Epithelial cell of proximal tubule (primary cell): ENCODE data around the gene LHFPL6. TPM values are rescaled to one million over a fixed set of nuclear protein-coding genes. Genes with fewer than 3 reads are reported as not detected.

Experiments used
- DNase-seq: peaks from one replicate; pipeline ENCODE4 v3.0.0-alpha.2; 2011; ENCODE audit warnings: low read depth
- H3K4me3 ChIP-seq: 2 replicates; pipeline ENCODE4 v1.5.1; 2011; ENCODE audit warnings: low read depth, mild to moderate bottlenecking, low read length
- CTCF ChIP-seq: conservative IDR thresholded peaks from 2 replicates; pipeline ENCODE4 v1.5.1; 2012; ENCODE audit warnings: low read depth, mild to moderate bottlenecking, low read length
- total RNA-seq: library from RNA; depleted of rRNA; stranded (reverse); fragments of >200 nt; gene quantifications from 2 replicates; pipeline ENCODE4 v1.2.3, GENCODE V29; 2015

Gene LHFPL6
- total RNA-seq, 1 donor from 2014 or later: 5.2 TPM

- no peak overlapping the region for H3K4me3 ChIP-seq
- DNase-seq: no peak
- TF ChIP-seq CTCF: peak; percentile 15
Measured at GRCh38 chr13:39364947-39365468, 238.0 kb downstream of the LHFPL6 start.

- H3K4me3 ChIP-seq: no peak overlapping the region
- no peak for TF ChIP-seq CTCF
- no peak for DNase-seq
Measured at GRCh38 chr13:39363382-39363772, 239.6 kb downstream of the LHFPL6 start.

GRCh38 chr13:39362652-39363381, 240.2 kb downstream of the LHFPL6 start:
- H3K4me3 ChIP-seq: no peak overlapping the region
- TF ChIP-seq CTCF: no peak
- no peak for DNase-seq

GRCh38 chr13:39353988-39354387, 249.0 kb downstream of the LHFPL6 start:
- no peak overlapping the region for H3K4me3 ChIP-seq
- DNase-seq: no peak
- TF ChIP-seq CTCF: no peak

- H3K4me3 ChIP-seq: no peak overlapping the region
- DNase-seq: no peak
- no peak for TF ChIP-seq CTCF
Measured at GRCh38 chr13:39350461-39350881, 252.5 kb downstream of the LHFPL6 start.

GRCh38 chr13:39349391-39349960, 253.5 kb downstream of the LHFPL6 start:
- no peak for DNase-seq
- no peak overlapping the region for H3K4me3 ChIP-seq
- TF ChIP-seq CTCF: no peak
